Retinal pigment epithelial cell (primary cell): Measurements from ENCODE around the gene NSF.
A peak's percentile ranks its signal among the peaks of the same experiment; 100 is the strongest.
"Not testable (repeated sequence)": the region's sequence is repeated elsewhere in the genome, so short reads cannot be mapped to it uniquely, and the experiment has no call there.

ENCODE experiments used
- DNase-seq: peaks from one replicate; pipeline ENCODE4 v3.0.0-alpha.2; 2010; ENCODE audit warnings: low read depth
- H3K4me3 ChIP-seq: 2 replicates; pipeline ENCODE4 v1.5.1; 2011; ENCODE audit warnings: mild to moderate bottlenecking, low read length, control low read depth, moderate library complexity
- CTCF ChIP-seq: conservative IDR thresholded peaks from 2 replicates; pipeline ENCODE4 v1.5.1; 2011; ENCODE audit warnings: low read depth, low read length, control low read depth, inconsistent platforms

Gene NSF

GRCh38 chr17:46692196-46692595 lies 101.7 kb downstream of the NSF start:
- DNase-seq, H3K4me3 ChIP-seq: not testable (repeated sequence)

GRCh38 chr17:46693283-46693682 lies 102.8 kb downstream of the NSF start:
- DNase-seq, H3K4me3 ChIP-seq: not testable (repeated sequence)

- not testable (repeated sequence) for DNase-seq, H3K4me3 ChIP-seq
Observed at GRCh38 chr17:46696522-46696921, 106.1 kb downstream of the NSF start.

GRCh38 chr17:46699014-46699413 lies 108.5 kb downstream of the NSF start:
- not testable (repeated sequence) for DNase-seq

GRCh38 chr17:46717999-46718398 lies 127.5 kb downstream of the NSF start:
- no peak for DNase-seq
- TF ChIP-seq CTCF = no peak

More at GRCh38 chr17:46699014-46699413, 108.5 kb downstream of the NSF start:
- H3K4me3 ChIP-seq = not testable (repeated sequence)

GRCh38 chr17:46719891-46720290 lies 129.4 kb downstream of the NSF start:
- DNase-seq = no peak
- no peak for TF ChIP-seq CTCF
- no peak overlapping the region for H3K4me3 ChIP-seq

More at GRCh38 chr17:46717999-46718398, 127.5 kb downstream of the NSF start:
- no peak overlapping the region for H3K4me3 ChIP-seq

- DNase-seq = no peak
- TF ChIP-seq CTCF = no peak
Observed at GRCh38 chr17:46720408-46720807, 129.9 kb downstream of the NSF start.

GRCh38 chr17:46722662-46723285 lies 132.3 kb downstream of the NSF start:
- no peak for TF ChIP-seq CTCF
- peak; percentile 21 for DNase-seq
- no peak overlapping the region for H3K4me3 ChIP-seq

More at GRCh38 chr17:46720408-46720807, 129.9 kb downstream of the NSF start:
- H3K4me3 ChIP-seq = no peak overlapping the region

GRCh38 chr17:46726206-46726605 lies 135.7 kb downstream of the NSF start:
- no peak for DNase-seq
- no peak for TF ChIP-seq CTCF
- H3K4me3 ChIP-seq = no peak overlapping the region
